Stimulated activated CD8-positive, alpha-beta memory T cell treated with anti-CD3 and anti-CD28 coated beads, Interleukin-7, amount 100 ng/mL, for 24 hours (primary cell): ENCODE measurements around the gene SH3GL2.
A peak's percentile ranks its signal among the peaks of the same experiment; 100 is the strongest.

ENCODE experiments used
- DNase-seq: peaks from one replicate; pipeline ENCODE4 v3.0.0-alpha.2; 2020; ENCODE audit warnings: low read depth

The SH3GL2 gene

DNA sequence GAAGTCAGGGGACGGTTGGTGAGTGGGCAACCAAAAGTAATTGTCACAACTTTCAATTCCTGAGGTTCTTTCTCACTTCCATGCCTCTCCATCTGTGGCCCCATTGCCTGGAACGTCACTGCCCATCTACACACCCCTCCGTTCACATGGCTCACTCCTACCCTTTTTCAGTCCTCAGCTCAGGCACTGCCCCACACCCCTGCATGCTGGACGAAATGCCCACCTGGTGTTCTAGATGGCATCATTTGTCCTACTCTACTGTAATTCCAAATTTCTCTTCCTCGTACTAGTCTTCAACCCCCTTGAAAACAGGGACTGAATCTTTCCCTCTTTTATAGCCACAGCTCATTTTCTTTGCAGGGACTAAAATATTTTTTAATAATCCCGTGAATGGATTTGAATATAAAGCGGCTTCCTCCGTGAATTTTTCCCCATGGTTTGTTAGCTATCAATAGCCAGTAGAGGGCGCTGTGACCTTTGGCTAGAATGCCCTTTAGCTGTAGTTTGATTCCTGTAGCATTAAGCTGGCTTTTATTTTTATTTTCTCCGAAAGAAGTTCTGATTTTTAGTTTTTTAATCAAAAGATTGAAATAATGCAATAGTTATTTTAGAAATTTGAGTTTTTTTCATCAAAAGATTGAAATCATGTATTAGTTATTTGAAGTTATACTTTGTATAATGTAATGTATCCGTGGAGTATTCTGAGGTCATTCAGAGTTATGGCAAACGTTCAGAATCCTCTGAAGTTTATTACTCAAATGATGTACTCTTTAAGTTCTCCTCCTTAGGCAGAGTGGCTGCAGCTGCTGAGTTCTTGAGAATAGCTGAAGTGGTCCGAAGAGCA lies 232.1 kb downstream of the SH3GL2 start:
- DNase-seq: peak; percentile 5

- no peak for DNase-seq
Observed at GRCh38 chr9:17813798-17814197, 234.9 kb downstream of the SH3GL2 start.

DNA sequence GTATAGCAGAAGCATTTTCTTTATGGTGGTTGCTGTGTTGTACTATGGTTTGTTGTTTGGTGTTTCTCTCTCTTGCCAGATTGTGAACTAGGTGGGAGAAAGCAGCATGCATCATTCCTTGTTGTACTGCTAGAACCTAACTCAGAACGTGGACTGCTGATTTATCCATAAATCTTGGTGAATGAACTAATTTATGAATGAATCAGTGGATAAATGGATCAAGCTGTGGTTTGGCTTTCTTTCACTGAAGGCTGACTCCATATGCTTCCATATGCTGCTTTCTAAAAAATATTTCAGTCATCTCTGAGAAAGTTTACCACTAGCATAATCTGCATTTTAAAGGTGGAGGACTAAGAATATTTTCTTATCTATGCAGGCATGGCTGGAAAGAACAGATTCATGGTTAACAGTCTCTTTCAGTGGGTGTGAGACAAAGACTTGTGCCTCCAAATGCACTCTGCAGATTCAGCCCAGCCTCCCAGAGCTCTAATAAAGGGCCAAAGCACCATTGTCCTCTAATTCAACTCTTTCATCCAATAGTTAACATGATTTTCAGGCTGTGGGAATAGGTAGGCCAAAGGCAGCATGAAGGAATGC lies 237.7 kb downstream of the SH3GL2 start:
- DNase-seq: no peak

DNA sequence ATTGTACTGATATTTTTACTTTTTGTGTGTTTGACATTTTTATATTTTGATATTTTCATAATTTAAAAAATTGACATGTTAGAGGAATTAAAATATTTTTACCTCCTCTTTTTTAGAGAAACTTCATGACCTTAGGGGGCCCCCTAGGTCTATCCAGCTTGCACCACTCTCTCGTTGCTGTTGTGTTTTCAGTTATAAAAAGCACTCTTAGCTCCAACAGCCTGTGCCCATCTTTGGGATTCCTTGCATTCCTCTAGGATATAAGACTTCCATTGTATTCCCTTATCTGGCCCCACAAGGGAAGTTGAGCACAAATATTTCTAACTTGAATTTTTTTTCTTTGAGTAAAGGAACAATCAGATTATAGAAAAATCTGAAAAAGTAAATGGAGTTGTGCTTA lies 245.3 kb downstream of the SH3GL2 start:
- no peak for DNase-seq

DNA sequence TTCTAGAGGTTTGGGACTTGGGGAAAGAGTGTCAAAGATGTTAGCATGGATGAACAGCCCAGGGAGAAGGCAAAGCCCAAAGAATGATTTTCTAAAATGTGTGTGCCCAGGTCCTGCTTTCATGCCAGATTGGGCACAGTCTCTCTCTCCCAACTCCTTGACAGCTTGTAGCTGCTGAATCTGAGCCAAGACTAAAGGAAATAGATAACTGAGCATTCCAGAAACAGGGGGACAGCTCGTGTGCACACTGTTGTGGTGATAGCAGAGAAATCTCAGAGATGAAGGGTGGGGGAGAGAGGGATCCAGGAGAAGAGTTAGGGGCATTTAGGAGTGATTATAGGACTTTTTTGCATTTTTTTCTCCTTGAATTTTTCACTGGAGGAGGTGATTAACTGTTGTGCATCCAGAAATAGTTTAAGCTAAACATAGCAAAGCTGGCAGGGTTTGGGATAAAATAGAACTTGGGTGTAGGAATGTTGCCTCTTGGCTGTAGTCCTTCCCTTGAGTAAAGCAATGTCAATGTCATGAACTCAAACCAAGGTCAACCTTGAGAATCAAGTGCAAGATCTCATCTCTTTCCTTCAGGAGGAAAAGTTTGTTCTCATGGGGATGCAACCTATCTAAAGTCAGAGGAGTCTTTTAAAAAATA lies 245.9 kb downstream of the SH3GL2 start:
- DNase-seq: no peak

DNA sequence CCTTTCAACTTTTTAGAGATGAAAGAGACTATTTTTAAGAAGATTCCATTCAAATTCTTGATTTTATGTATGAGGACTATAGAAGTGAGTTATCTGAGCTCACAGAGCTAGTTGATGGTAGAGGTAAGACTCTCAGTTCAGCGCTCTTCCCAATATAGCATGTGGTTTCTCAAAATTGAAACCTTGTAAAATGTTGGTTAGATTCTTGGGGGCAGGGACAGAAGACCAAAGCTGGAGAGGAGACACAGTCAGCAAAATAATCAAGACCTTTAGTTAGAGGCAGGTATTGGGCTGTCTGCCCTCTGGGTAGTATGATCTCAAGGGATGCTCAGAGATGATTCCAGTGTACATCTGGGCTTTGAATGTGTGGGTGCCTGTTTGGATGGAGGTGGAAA lies 246.4 kb downstream of the SH3GL2 start:
- DNase-seq: no peak

- DNase-seq: no peak
Observed at GRCh38 chr9:17829064-17829463, 250.2 kb downstream of the SH3GL2 start.

GRCh38 chr9:17829812-17830385 lies 251.0 kb downstream of the SH3GL2 start:
- no peak for DNase-seq

- no peak for DNase-seq
Observed at GRCh38 chr9:17832812-17833211, 253.9 kb downstream of the SH3GL2 start.

DNA sequence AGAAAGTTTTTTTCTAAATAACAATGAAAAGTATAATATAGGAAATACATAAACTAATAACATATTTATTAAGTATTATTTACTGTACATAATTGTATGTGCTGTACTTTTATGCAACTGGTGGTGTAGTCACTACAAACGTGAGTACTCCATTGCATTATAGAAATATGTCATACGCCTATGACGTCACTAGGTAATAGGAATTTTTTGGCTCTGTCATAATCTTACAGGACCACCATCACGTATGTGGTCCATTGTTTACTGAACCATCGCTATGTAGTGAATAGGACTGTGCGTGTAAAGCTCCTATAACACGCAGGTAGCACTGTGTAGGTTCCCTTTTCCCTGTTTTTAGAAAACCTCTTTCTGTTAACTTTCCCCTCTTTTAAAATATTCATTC lies 255.0 kb downstream of the SH3GL2 start:
- no peak for DNase-seq

GRCh38 chr9:17837965-17838364 lies 259.1 kb downstream of the SH3GL2 start:
- DNase-seq: no peak

GRCh38 chr9:17839776-17840175 lies 260.9 kb downstream of the SH3GL2 start:
- no peak for DNase-seq

DNA sequence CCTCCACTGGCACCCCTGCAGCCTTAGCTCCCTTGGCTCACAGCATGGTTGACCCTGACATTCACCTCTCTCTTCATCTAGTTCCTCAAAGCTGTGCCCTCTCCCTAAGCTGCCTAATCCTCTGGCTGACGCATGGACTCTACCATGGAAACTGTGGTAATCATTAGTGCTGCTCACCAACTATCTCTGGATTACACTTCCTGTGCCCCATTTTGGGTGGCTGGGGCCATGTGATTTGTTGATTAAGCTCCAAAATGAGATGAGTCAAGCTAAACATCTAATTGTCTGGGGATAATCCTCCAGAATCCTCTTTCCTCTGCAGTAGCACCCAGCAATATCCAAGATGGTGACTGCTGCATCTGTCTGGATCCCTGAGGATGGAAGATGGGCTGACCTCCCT lies 264.4 kb downstream of the SH3GL2 start:
- no peak for DNase-seq
